HG03280 (cell line): ENCODE data around the gene CALR.
"Not testable (repeated sequence)": the region's sequence is repeated elsewhere in the genome, so short reads cannot be mapped to it uniquely, and the experiment has no call there.

Experiments used
- ATAC-seq: cut with Tn5 transposase; IDR thresholded peaks from one replicate; pipeline ENCODE4 v1.9.1; 2021; ENCODE audit warnings: mild to moderate bottlenecking, moderate library complexity; ENCODE audit not compliant: unreplicated experiment

The CALR gene

DNA sequence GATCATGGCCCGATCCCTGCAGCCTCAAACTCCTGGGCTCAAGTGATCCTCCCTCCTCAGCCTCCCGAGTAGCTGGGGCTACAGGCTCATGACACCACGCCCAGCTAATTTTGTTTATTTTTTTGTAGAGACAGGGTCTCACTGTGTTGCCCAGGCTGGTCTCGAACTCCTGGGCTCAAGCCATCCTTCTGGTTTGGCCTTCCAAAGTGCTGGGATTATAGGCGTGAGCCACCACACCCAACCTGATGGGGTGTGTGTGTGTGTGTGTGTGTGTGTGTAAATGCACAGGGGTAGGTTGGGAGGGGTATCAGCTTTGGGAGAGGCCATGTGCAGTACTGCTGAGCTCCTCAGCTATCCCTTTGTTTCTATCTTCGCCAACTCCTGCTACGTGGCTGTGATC lies 37.7 kb downstream of the CALR start:
- not testable (repeated sequence) for ATAC-seq

DNA sequence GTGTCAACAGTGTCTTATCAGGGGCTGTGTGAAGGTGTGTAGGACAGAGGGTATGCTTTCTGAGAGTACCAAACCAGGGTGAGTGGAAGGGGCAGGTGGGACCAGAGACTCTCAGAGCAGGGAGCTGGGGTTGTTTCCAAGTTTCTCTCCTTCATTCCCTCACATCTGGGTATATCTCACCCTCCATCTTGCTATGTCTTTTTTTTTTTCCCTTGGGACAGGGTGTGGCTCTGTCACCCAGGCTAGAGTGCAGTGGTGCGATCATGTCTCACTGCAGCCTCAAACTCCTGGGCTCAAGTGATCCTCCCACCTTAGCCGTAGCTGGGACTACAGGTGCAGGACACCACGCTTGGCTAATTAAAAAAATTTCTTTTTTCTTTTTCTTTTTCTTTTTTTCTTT lies 41.6 kb downstream of the CALR start:
- ATAC-seq, result no peak

DNA sequence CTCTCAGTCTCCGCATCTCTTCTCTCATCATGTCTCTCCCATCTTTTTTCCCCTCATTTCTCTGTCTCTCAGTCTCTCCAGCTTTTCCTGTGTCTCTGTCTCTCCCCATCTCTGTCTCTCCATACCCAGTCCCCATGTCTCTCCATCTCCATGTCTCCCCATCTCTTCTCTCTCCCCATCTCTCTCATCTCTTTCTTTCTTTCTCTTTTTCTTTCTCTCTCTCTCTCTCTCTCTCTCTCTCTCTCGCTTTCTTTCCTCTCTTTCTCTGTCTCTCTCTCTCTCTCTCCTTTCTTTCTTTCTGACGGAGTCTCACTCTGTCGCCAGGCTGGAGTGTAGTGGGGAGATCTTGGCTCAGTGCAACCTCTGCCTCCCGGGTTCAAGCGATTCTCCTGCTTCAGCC lies 44.2 kb downstream of the CALR start:
- ATAC-seq, result no peak

DNA sequence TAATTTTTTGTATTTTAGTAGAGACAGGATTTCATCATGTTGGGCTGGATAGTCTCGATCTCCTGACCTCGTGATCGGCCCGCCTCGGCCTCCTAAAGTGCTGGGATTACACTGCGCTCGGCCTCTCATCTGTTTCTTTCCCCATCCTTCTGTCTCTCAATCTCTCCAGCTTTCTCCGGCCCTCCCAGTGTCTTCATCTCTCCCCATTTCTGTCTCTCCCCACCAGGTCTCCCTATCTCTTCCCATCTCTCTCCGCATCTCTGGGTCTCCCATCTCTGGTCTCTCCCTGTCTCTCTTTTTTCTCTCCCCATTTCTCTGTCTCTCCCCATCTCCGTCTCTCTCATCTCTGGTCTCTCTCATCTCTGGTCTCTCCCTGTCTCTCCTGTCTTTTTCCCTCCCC lies 44.7 kb downstream of the CALR start:
- ATAC-seq, result no peak

DNA sequence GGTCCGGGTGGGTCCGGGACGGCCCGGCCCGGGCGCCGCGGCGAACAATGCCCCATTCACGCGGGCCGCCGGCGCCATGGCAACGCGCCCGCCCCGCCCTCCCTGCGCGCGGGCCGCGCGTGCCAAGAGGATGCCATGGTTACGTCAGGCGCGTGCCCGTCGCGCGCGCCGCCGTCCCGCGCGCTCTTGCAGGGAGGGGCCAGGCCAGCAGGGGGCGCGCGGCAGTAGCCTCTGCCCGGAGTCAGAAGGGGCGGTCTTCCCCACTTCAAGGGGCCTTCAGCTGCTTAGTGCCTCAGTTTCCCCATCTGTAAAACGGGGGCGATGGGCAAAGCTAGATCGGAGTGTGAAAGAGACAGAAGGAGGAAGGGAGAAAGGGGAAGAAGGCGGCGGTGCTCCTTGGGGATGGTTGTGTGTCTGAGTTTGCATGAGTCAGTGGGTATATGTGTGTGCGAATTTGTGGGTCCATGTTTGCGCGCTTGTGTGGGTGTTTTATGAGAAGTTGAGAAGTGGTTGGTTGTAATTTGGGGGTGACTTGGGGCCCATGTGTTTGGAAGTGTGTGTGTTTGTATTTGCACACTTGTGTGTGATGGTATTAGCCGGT lies 45.2 kb downstream of the CALR start:
- ATAC-seq, result peak; percentile 75

DNA sequence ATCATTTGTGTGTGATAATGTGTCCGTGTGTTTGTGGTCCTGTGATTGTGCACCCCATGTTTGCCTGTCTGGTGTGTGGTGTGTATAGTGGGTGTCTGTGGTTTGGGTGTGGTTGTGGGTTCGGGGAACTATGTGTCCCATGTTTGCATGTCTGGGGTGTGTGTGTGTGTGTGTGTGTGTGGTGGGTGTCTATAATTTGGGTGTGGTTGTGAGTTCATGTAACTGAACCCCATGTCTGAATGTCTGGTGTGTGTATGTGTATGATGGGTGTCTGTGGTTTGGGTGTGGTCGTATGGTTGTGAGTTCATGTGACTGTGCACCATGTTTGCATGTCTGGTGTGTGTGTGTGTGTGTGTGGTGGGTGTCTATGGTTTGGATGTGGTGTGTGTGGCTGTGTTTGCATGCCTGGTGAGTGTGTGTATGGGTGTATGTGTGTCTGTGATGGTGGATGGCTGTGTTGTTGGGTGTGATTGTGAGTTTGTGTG lies 45.8 kb downstream of the CALR start:
- no peak for ATAC-seq

DNA sequence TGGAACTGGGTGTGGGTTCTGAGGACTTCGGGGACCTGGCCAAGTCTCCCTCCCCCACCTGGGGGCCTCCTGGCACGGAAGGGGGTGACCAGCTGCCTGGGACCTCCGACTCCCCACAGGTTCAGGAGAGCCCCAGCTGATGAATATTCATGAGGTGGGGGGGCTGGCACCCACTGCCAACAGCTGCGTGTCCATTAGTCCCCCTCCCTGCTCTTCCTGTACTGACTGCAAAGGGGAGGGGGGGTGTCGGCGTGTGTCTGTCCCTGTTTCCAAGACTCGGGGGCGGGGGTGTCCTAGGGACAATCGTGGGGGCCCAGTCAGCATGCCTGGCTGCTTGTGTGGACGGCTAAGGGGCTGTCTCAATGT lies 46.3 kb downstream of the CALR start:
- no peak for ATAC-seq

DNA sequence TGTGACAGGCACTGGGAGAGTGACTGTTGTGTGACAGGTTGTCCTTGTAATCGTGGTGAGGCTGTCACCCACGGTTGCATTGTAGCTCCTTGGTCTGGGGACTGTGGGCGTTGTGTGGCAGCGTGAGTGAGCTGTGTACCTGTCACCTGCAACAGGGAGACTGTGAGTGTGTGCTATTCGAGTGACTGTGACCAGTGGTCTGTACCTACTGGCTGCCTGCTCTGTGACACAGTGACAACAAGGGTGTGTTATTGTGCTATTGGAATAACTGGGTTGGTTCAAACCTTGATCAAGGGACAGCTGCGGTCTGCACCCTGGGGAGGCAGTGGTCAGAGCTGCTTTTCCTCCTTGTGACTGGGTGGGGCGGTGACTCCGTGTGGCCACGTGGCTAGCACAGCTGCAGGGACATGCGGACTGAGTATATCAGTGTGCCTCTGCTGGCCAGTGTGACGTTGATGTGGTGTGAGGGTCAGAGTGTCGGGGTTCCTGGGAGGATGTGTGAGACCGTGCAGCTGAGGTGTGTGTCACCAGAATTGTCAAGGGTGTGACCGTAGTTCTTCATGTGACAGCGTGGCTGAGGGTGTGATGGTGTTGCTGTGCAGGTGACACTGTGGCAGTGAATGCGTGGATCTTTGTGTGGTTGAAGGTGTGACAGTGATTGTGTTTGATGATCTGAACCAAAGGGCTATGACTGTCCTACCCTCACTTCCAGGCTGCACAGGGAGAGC lies 46.8 kb downstream of the CALR start:
- no peak for ATAC-seq

DNA sequence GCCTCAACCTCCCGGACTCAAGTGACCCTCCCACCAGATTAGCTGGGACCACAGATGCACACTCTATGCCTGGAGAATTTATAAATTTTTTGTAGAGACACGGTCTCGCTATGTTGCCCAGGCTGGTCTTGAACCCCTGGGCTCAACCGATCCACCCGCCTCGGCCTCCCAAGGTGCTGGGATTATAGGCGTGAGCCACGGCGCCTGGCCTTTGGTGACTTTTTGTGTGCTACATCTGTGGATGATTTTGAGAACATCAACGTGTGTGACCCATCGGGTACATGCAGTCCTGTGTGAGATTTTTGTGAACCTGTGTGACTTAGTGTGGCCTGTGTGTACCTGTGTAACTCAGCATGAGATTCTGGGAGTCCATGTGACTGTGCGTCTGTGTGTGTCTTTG lies 48.3 kb downstream of the CALR start:
- no peak for ATAC-seq

DNA sequence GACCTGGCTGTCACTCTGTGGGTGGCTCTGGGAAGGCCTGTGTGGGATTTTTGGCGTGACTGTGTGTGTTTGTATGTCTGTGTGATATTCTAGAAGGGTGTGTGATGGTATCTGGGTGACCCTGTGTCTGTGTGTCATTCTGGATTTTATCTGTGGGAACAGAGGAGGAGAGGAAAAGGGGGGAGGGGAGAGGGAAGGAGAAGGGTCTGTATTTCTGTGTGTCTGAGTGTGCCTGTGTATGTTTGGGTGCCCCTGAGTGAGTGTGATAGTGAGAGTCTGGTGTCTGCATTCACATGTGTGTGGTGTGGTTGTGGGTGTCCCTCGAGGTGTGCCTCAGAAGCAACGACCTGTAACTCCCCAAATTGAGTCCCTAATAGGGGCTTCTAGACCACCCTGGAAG lies 48.8 kb downstream of the CALR start:
- no peak for ATAC-seq

DNA sequence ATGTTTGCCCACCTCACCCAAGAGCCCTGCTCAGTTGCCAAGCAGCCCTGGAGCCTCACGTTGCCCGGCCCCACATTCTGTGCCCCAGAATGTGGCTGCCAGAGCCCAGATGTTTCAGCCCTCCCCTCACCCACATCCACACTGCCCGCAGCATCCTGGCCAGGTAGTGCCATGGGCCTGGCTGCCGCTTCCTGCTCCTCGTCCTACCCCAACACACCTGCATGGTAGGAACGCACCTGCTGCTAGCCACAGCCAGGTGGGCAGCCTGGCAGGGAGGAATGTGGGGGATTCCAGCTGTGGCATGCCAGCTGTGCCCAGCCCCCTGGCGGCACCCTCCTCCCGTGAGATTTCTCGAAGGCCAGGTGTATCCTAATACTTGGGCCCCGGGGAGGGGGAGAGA lies 49.4 kb downstream of the CALR start:
- no peak for ATAC-seq

DNA sequence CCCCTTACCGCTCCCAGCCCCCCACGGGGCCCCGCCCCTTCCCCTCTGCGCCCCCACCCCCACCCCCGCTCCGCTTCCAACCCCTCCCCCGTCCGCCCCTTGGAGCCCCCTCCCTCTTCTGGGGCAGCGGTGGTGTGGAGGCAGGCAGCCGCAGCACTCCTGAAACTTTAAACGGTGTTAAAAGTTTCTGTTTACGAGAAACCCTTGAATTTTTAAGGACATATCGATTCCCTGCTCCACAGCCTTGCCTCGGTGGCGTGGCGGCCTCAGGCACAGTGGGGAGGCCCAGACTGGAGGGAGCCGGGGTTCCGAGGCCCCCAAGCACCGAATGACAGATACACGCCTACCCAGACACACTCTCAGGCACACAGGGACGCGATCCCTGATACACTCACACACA lies 52.0 kb downstream of the CALR start:
- ATAC-seq, result no peak

DNA sequence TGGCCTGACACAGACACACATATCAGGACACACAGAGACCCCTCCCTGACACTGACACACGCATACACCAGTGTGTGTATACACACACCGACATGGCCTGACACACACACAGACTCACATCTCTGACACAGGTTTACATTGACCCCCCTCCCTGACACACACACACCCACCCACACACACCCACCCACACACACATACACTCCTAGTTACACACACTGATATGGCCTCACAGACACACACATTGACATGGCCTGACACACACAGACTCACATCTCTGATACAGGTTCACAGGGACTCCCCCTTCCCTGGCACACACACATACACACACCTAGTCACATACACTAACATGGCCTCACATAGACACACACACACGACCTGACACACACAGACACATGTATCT lies 52.4 kb downstream of the CALR start:
- ATAC-seq, result no peak

DNA sequence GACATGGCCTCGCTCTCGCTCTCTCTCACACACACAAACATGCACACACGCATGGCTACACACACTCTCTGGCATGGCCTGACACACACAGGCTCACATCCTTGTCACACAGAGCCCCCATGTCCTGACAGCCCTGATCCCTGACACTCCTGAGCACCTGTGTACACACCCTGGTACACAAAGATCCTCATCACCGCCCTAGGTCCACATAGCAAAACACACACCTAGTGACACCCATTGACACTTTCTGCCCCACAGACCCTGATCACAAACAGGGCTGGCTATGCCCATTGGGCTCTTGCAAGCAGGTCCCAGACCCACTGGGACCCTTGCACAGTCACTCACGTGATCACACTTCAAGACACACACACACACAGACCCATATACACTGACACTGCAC lies 52.9 kb downstream of the CALR start:
- no peak for ATAC-seq

DNA sequence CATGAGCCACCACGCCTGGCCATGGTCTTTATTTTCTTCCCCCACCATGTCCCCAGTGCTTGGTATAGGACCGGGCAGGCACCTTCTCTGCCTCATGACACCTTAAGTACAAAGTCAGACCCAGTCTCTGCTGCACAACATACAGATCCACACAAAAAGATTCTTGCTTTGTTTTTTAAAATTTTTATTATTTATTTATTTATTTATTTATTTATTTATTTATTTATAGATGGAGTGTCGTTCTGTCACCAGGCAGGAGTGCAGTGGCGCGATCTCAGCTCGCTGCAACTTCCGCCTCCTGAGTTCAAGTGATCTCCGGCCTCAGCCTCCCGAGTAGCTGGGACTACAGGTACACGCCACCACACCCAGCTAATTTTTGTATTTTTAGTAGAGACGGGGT lies 54.3 kb downstream of the CALR start:
- ATAC-seq, result no peak

DNA sequence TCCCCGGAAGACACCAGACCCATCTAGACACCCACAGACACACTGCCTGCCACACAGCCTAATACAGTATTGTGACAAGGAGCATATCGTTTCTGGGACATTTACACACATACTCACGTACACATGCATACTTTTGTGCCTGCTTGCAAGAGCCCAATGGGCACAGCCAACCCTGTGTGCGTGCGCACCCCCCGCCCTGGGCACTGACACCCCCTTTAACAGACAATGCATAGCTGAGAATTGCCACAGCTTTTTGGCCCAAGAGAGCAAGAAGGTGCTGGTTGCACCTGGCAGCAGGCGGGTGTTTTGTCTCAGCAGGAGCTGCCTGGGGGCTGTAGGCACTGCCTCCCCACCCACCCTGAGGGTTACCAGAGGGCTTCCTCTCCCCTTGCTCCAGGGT lies 55.2 kb downstream of the CALR start:
- ATAC-seq, result no peak
